Astrocyte of the cerebellum (primary cell): Measurements from ENCODE around the gene KLHL6.

Experiments used
- DNase-seq: peaks from one replicate; pipeline ENCODE4 v3.0.0-alpha.2; 2011; ENCODE audit warnings: low read depth
- H3K4me3 ChIP-seq: 2 replicates; pipeline ENCODE4 v1.5.1; 2011; ENCODE audit warnings: mild to moderate bottlenecking, low read depth, low read length, moderate library complexity
- CTCF ChIP-seq: IDR thresholded peaks from 2 replicates; pipeline ENCODE4 v1.5.1; 2012; ENCODE audit warnings: low read length, low read depth, moderate library complexity, mild to moderate bottlenecking; ENCODE audit errors: missing control alignments
- in situ Hi-C: cut with HindIII; loops from 2 replicates; pipeline ENCODE4 v1.10.0; 2017; ENCODE audit warnings: low sequenced_read_pairs

Gene KLHL6

DNA sequence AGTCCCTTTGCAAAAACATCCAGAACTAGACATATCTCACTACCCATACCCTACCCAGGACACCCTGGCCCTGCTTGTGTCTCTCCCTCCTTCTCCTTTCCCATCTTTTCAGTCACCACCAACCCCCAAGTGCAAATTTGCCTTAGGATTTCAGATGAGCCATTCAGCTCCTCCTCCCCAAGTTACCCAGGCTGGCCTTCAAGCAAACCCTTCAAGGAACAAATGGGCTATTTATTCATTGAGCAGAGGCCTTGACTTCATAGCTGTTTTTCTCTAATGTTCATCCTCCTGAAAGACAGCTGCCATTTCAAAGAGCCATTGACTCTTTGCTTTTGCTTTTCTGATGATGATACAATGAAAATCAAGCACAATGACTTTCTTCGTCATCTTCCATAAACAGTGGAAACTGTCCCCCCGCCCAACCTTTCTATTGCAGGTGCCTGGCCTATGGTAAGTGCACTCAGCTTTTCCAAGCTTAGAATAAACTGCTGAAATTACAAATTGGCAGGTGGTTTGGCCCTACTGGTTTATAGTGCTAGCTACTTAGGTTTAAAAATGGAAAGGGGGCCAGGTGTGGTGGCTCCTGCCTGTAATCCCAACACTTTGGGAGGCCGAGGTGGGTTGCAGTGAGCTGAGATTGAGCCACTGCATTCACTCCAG is 26.1 kb upstream of the KLHL6 start:
- no peak overlapping the region for H3K4me3 ChIP-seq
- no peak for TF ChIP-seq CTCF
- in situ Hi-C loops: no loop called here
- no peak for DNase-seq

DNA sequence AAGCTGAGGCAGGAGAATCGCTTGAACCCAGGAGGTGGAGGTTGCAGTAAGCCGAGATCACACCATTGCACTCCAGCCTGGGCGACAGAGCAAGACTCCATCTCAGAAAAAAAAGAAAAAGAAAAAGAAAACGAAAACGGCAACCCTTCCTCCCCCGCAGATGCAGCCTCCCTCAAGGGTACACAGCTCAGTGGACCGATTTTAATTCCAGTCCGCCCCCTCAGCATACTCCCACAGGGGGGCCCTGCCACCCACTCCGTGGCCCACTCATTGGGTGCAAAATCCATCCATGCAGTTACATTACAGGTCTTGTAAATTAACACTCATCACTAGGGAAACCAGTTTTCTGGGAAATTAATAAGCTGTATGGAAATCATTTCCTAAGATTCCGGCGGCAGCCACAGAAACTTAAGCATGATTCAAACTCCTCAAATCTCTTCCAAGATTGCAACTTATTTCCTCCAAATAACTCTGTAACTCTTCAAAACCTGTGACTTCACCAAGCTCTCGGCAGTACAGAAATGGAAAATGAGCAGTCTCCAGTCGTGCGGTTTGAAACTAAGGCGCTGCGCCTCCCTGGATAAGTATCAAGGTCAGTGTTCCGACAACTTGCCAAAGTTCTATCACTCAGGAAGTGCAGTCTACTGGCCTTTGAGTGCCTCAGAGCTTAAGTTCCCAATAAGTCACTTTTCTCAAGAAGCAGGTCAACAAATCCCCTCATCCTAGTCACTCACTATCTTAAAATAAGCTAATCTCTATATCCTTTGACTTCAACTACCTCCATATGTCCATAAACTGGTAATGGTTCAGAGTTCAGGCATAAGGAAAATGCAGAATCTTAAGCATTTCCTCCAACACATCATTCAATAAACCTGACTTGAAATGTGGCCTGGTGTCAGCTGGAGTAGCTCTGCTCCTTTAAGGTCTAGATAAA is 24.7 kb upstream of the KLHL6 start:
- TF ChIP-seq CTCF: no peak

GRCh38 chr3:183578179-183578578 is 22.7 kb upstream of the KLHL6 start:
- no peak for TF ChIP-seq CTCF
- no peak overlapping the region for H3K4me3 ChIP-seq
- in situ Hi-C loops: no loop called here
- DNase-seq: no peak

More for the DNA sequence above, 24.7 kb upstream of the KLHL6 start:
- no peak overlapping the region for H3K4me3 ChIP-seq
- in situ Hi-C loops: no loop called here
- no peak for DNase-seq

GRCh38 chr3:183577346-183577745 is 21.8 kb upstream of the KLHL6 start:
- no peak overlapping the region for H3K4me3 ChIP-seq
- DNase-seq: no peak
- in situ Hi-C loops: no loop called here
- TF ChIP-seq CTCF: no peak

GRCh38 chr3:183576487-183577107 is 21.1 kb upstream of the KLHL6 start:
- DNase-seq: peak; percentile 12
- in situ Hi-C loops: no loop called here

More at GRCh38 chr3:183576487-183577107, 21.1 kb upstream of the KLHL6 start:
- no peak for TF ChIP-seq CTCF
- H3K4me3 ChIP-seq: no peak overlapping the region
